ENCODE data around the gene SARDH.

DNA sequence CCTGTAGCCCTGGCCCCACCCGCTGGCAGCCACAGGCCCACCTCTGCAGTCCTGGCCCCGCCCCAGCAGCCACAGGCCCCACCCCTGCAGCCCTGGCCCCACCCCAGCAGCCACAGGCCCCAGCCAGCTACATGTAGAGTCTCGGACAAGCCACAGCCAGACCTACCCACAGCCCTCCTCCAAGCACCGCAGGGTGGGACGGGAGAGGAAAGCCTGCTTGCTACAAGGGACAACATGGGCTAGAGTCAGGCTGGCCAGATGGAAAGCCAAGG, 49.5 kb upstream of the SARDH start:
- TF ChIP-seq, protein P1, sequence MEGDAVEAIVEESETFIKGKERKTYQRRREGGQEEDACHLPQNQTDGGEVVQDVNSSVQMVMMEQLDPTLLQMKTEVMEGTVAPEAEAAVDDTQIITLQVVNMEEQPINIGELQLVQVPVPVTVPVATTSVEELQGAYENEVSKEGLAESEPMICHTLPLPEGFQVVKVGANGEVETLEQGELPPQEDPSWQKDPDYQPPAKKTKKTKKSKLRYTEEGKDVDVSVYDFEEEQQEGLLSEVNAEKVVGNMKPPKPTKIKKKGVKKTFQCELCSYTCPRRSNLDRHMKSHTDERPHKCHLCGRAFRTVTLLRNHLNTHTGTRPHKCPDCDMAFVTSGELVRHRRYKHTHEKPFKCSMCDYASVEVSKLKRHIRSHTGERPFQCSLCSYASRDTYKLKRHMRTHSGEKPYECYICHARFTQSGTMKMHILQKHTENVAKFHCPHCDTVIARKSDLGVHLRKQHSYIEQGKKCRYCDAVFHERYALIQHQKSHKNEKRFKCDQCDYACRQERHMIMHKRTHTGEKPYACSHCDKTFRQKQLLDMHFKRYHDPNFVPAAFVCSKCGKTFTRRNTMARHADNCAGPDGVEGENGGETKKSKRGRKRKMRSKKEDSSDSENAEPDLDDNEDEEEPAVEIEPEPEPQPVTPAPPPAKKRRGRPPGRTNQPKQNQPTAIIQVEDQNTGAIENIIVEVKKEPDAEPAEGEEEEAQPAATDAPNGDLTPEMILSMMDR (optimal IDR thresholded peaks at IDR 0.05 in 1 of 3, IDR thresholded peaks at IDR 0.05 in 1 of 3, conservative IDR thresholded peaks at IDR 0.05 in 1 of 3; ENCODE audit: extremely low read depth in 1 of 3, insufficient read depth in 2 of 3, low read length in 3 of 3): no peak
- no peak for TF ChIP-seq EZH2 (IDR thresholded peaks at IDR 0.05; ENCODE audit: low read length)

Data from keratinocyte (primary cell).